Fibroblast of lung (primary cell): ENCODE measurements around the gene SH2B3.

Source experiments
- CTCF ChIP-seq, 2 donors: IDR thresholded peaks in 1 of 2; conservative IDR thresholded peaks in 1 of 2; 1 replicate in 1 of 2; 2 replicates in 1 of 2; pipeline ENCODE4 v1.5.1; 2011 to 2012; ENCODE audit warnings: low read length in 2 of 2, control low read depth in 1 of 2, inconsistent platforms in 1 of 2, low read depth in 1 of 2, mild to moderate bottlenecking in 1 of 2
- EZH2 ChIP-seq: IDR thresholded peaks from 2 replicates; pipeline ENCODE4 v1.5.1; 2012; ENCODE audit warnings: low read length, control low read depth, mild to moderate bottlenecking; ENCODE audit errors: missing control alignments

- TF ChIP-seq CTCF (conservative IDR thresholded peaks at IDR 0.05 in 1 of 2, IDR thresholded peaks at IDR 0.05 in 1 of 2; ENCODE audit: low read depth in 1 of 2, low read length in 2 of 2) (no peak), EZH2 (no peak)
Measured at GRCh38 chr12:111368291-111368787, 37.4 kb upstream of the SH2B3 start.
